ENCODE data around the gene IDUA. TPM values are rescaled to one million over a fixed set of nuclear protein-coding genes. Genes with fewer than 3 reads are reported as not detected.

The IDUA gene
- total and polyA plus RNA-seq, 10 of the 15 experiments (the other 5 are each of a cell fraction or from before 2014, with no cell fraction given) = 0.05 to 7.6 (median 1.4) TPM; not detected in 1

DNA sequence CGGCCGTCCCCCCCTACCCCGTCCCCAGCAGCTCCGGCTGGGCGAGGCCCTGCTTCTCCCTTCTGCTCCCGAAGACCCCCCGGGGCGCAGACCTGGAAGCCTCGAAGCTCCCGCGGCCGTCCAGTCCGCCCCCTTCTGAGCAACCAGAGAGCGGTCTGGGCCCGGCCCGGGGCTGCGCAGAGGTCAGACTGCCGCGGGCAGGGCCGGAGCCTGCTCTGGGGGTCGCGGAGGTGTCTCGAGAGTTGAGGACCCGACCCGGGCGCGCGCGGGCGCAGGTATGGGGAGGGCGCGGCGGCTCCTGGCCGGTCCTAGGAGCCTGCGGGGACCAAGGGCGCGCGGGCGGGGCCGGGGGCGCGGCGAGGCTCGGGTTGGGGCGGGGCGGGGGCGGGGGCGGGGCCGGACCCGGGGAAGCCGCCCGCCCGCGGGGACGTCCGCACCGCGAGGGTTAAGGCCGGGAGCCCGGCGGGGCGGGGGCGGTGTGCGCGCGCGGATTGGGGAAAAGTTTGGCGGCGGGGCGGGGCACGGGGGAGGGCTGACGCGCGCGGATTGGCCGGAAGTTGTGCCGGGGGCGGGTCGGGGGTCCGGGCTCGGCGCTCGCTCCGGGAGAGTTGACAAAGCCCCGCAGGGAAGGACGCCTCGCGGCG lies 24.3 kb downstream of the IDUA start, which contains the start of gene FGFRL1:
FGFRL1 (plus strand) TSS at position 605 of the 644 bp plus-strand sequence. CDS start 860 bp downstream, outside the sequence.
- intact Hi-C loops (cut with micrococcal nuclease; ENCODE audit: unreplicated experiment) (no loop called here), in situ Hi-C loops (cut with MboI) (no loop called here)
- Histone ChIP-seq H3K27ac (ENCODE audit: control insufficient read depth, insufficient read depth) (no peak within 1 kb of the TSS), H3K27me3 (replicated peaks in 1 of 2; ENCODE audit: control insufficient read depth in 2 of 2, insufficient read depth in 2 of 2, low read length in 1 of 2) (peaks cover 0 to 5% of the 10 kb centered on the region in 2 experiments; a peak in 3 of 4 replicates), H3K4me1 (ENCODE audit: control insufficient read depth, insufficient read depth, low read length) (peaks cover 11% of the 10 kb centered on the region), H2AFZ (ENCODE audit: control insufficient read depth, low read depth, low read length) (peak within 1 kb of the TSS; percentile 23; the same call in 1 of the 2 replicates), H4K20me1 (ENCODE audit: control insufficient read depth, insufficient read depth) (no peaks in the 10 kb centered on the region; the same call in 1 of the 2 replicates), H3K9me3 (replicated peaks; ENCODE audit: control insufficient read depth, insufficient read depth, low read length) (no peaks in the 10 kb centered on the region; the same call in 2 of the 3 replicates), H3K9ac (ENCODE audit: control insufficient read depth, insufficient read depth, low read length) (no peak within 1 kb of the TSS), H3K36me3 (ENCODE audit: control insufficient read depth in 2 of 2, insufficient read depth in 2 of 2, low read length in 1 of 2) (no peaks in the 10 kb centered on the region), H3K4me3 (peak within 1 kb of the TSS; percentile 61), H3K79me2 (ENCODE audit: control insufficient read depth, insufficient read depth, low read length) (no peaks in the 10 kb centered on the region), H3K4me2 (ENCODE audit: control insufficient read depth, insufficient read depth) (peak within 1 kb of the TSS; percentile 95; the same call in 1 of the 2 replicates)
- ChIA-PET RAD21 (ENCODE audit: unreplicated experiment) (no interaction called here), SMC1A (ENCODE audit: uncharacterized antibody, unreplicated experiment) (no interaction called here), POLR2A (interaction anchor here (0.6 to 1.0 kb wide), 2 partner anchors 335 to 340 kb away, joined by 3 to 5 read pairs; partner anchors contain the start of gene UVSSA), CTCF (no interaction called here)
- BruUV-seq (replicated peaks) = no TSS peak
- TF ChIP-seq POLR2A (IDR thresholded peaks at IDR 0.05; ENCODE audit: low read depth, low read length) (0 out of 2 replicates have a peak, but pooled peaks have one; percentile 41), BCL11A (IDR thresholded peaks at IDR 0.05; ENCODE audit: low read depth, low read length) (no peak), CREM (IDR thresholded peaks at IDR 0.05; ENCODE audit: low read depth) (no peak), SREBF1 (IDR thresholded peaks at IDR 0.05; ENCODE audit: low read length) (no peak), CEBPB (IDR thresholded peaks at IDR 0.05; ENCODE audit: borderline replicate concordance in 1 of 2, low read depth in 2 of 2, low read length in 2 of 2) (no peak), NR2F1 (conservative IDR thresholded peaks at IDR 0.05) (0 out of 2 replicates have a peak, but pooled peaks have one; percentile 14), BRCA1 (IDR thresholded peaks at IDR 0.05; ENCODE audit: low read depth, low read length) (no peak), SIN3A (IDR thresholded peaks at IDR 0.05; ENCODE audit: low read depth, low read length) (no peak), SP1 (IDR thresholded peaks at IDR 0.05; ENCODE audit: low read depth, low read length) (no peak), MEF2B (IDR thresholded peaks at IDR 0.05; ENCODE audit: partially characterized antibody, poor library complexity, severe bottlenecking) (no peak), EGR1 (IDR thresholded peaks at IDR 0.05; ENCODE audit: borderline replicate concordance in 1 of 2, low read depth in 2 of 2, low read length in 2 of 2) (peak in 1 of 2 experiments; percentile 93; a peak in 2 of 3 replicates)
- TF ChIP-seq, protein P1, sequence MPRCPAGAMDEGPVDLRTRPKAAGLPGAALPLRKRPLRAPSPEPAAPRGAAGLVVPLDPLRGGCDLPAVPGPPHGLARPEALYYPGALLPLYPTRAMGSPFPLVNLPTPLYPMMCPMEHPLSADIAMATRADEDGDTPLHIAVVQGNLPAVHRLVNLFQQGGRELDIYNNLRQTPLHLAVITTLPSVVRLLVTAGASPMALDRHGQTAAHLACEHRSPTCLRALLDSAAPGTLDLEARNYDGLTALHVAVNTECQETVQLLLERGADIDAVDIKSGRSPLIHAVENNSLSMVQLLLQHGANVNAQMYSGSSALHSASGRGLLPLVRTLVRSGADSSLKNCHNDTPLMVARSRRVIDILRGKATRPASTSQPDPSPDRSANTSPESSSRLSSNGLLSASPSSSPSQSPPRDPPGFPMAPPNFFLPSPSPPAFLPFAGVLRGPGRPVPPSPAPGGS (IDR thresholded peaks at IDR 0.05; ENCODE audit: borderline replicate concordance, insufficient read depth, low read depth, low read length, poor library complexity, severe bottlenecking) = no peak
- TF ChIP-seq, protein P2, sequence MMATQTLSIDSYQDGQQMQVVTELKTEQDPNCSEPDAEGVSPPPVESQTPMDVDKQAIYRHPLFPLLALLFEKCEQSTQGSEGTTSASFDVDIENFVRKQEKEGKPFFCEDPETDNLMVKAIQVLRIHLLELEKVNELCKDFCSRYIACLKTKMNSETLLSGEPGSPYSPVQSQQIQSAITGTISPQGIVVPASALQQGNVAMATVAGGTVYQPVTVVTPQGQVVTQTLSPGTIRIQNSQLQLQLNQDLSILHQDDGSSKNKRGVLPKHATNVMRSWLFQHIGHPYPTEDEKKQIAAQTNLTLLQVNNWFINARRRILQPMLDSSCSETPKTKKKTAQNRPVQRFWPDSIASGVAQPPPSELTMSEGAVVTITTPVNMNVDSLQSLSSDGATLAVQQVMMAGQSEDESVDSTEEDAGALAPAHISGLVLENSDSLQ (IDR thresholded peaks at IDR 0.05) = peak; percentile 1; the same call in 1 of the 2 replicates
- DNase-seq (ENCODE audit: low read depth, low spot score) = no peak
- ATAC-seq = peak; percentile 77
- WGBS (ENCODE audit: insufficient coverage, insufficient replicate concordance, low lambda C conversion rate, missing lambda C conversion rate) = 12% methylated on average over 30 of the region's 89 CpGs
- no peak for FAIRE-seq

Data from GM12878 (cell line).